ENCODE data around the gene DAG1.
"Not testable (repeated sequence)": the region's sequence is repeated elsewhere in the genome, so short reads cannot be mapped to it uniquely, and the experiment has no call there.

Gene DAG1

GRCh38 chr3:49470714-49471420, 800 bp downstream of the DAG1 start:
- DNase-seq = no peak

GRCh38 chr3:49471856-49472495, 1.9 kb downstream of the DAG1 start:
- DNase-seq = no peak

DNA sequence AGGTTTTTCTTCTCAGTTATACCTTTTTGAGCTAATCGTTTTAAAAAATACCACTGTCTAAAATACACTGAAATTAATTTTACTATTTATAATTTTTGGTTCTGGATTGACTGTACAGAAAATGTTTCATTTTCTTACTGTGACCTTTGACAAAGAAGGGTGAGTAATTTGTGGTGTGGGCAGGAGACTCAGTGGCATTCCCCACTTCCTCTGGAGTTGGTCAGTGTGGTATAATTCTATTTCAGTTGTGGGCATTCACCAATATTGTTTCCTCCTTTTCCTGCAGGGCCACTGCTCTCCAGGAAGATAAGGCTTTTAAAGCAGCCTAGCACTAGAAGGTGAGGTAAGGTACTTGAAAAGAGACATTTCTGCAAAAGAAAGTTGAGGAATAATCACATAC, 6.5 kb downstream of the DAG1 start:
- DNase-seq = peak in 1 of 2 donors; percentile 14

DNA sequence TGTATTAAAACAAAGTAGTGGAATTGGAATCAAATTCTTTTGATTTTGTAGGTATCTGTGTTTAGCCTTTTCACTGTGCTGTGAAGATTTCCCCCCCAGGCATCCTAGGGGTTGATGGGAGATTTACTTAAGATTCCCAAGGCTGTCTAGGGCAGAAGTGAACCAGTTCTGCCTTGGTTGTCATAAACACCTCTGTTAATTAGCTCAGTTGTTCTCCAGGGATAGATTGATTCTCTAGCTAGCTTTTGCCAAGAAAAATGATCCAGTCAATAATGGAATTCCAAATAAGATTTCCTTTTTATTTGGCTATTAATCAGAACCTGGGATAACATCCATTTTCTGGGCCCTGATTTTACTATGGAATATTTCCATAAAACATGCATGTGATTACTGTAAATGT, 12.7 kb downstream of the DAG1 start:
- no peak for DNase-seq

GRCh38 chr3:49484471-49484870, 14.4 kb downstream of the DAG1 start:
- no peak for DNase-seq

DNA sequence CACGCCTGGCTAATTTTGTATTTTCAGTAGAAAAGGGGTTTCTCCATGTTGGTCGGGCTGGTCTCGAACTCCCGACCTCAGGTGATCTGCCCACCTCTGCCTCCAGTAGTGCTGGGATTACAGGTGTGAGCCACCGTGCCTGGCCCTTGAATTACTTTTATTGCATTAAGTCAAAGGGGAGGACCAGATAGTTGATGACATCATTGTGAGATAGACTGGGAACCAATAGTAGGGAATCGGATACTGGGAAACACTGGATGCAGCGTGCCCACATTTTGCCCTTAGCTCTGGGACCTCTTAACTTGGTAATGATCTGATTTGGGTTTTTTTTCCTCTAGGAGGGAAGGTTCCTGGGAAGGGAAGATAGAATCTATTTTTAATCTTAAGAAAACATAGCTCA, 19.2 kb downstream of the DAG1 start:
- DNase-seq = no peak

DNA sequence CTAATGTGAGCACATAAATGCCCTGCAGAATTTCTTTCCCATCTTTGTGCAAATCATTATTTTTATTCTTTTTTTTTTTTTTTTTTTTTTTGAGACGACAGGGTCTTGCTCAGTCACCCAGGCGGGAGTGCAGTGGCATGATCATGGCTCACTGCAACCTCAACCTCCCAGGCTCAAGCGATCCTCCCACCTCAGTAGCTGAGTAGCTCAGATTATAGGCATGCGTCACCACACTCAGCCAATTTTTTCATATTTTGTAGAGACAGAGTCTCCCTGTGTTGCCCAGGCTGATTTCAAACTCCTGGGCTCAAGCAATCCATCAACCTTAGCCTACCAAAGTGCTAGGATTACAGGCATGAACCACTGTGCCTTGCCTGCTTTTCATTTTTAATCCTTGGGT, 22.9 kb downstream of the DAG1 start:
- no peak for DNase-seq

- DNase-seq = no peak
These were observed 23.8 kb downstream of the DAG1 start for GRCh38 chr3:49493901-49494300.

- no peak for DNase-seq
These were observed 25.0 kb downstream of the DAG1 start for GRCh38 chr3:49495023-49495422.

DNA sequence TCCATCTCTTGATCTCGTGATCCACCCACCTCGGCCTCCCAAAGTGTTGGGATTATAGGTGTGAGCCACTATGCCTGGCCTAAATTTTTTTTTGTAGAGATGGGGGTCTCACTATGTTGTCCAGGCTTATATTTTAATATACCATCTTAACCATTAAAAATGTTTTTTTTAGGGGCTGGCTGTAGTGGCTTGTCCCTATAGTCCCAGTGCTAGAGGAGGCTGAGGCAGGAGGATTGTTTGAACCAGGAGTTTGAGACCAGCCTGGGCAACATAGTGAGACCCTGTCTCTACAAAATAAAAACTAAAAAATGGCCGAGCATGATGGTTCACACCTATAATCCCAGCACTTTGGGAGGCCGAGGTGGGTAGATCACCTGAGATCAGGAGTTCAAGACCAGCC, 26.8 kb downstream of the DAG1 start:
- not testable (repeated sequence) for DNase-seq

DNA sequence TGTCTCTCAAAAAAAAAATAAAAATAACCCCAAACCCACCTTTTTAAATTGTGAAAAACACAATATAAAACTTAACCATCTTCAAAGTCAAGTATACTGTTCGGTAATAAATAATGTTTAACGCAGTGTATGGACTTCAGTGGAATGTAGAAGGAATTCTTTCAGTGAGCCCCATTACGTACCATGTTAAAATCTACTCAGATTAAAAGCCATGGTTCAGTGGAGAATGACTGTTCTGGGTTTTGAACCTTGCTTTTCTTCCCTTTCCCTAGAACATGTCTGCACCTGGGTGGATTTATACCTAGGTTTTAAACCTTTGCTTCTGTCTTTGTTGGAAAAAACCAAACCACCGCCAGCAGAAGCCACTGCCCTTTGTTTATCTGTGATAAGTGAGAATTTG, 27.5 kb downstream of the DAG1 start:
- DNase-seq = no peak

GRCh38 chr3:49498239-49498638, 28.2 kb downstream of the DAG1 start:
- DNase-seq = no peak

GRCh38 chr3:49498648-49499047, 28.6 kb downstream of the DAG1 start:
- no peak for DNase-seq

GRCh38 chr3:49500205-49500731, 30.2 kb downstream of the DAG1 start:
- no peak for DNase-seq

DNA sequence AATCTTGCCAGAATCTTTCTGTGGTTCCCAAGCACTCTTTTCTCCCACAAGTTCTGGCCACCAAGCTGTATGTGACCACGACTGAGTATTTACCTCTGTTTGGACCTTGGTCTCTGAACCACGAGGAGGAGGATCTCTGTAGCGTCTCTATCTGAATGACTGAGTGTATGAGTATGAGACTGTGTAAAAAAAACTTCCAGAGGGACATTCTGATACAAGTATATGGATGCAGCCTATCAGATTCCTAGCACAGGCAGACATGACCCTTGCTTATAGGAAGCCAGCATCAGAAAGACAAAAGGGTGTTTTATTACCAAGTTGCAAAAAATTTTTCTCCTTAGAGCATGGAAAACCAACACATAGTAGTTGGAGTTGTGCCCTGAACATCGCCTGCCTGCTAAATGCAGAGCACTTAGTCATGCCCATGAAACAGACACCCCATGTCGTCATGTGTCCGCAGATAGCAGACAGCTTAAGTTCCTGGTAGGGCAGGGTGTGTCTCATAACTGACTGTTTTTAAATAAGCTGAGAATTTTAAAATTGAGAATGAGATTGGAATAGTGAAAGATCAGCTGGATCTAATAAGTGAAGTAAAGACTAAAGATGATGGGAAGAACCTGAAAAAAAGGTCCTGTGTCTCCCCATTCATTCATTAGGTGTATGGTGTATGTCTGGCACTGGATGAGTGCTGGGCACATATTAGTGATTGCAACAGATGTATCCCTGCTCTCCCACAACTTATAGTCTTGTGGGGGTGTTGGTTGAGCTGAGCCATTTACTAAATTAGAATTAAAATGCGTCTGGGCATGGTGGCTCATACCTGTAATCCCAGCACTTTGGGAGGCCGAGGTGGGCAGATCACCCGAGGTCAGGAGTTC, 30.9 kb downstream of the DAG1 start:
- no peak for DNase-seq

DNA sequence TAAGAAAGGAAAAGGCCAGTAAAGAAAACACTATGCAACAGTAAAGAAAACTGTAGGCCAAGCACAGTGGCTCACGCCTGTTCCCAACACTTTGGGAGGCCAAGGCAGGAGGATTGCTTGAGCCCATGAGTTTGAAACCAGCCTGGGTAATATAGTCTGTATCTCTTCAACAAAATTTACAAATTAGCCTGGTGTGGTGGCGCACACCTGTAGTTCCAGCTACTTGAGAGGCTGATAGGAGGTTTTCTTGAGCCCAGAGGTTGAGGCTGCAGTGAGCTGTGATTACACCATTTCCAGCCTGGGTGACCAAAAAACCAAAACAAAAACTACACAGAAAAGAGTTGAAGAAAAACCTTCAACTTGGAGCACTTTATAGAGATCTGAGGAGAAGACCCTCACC, 31.8 kb downstream of the DAG1 start:
- no peak for DNase-seq

DNA sequence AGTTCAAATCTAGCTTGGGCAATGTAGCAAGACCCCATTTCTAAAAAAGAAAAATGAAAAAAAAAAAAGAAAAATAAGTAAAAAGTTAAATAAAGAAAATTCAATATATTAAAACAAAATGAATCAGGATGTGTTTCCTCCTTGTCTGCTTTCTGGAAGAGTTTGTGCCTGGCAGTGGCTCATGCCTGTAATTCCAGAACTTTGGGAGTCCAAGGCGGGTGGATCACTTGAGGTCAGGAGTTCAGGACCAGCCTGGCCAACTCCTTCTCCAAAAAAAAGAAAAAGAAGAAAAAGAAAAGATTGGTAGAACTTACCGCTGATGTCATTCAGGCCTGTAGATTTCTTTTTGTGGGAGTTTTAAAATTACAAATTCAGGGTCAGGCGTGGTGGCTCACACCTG, 36.8 kb downstream of the DAG1 start:
- no peak for DNase-seq

GRCh38 chr3:49509028-49509561, 39.0 kb downstream of the DAG1 start:
- DNase-seq = no peak

DNA sequence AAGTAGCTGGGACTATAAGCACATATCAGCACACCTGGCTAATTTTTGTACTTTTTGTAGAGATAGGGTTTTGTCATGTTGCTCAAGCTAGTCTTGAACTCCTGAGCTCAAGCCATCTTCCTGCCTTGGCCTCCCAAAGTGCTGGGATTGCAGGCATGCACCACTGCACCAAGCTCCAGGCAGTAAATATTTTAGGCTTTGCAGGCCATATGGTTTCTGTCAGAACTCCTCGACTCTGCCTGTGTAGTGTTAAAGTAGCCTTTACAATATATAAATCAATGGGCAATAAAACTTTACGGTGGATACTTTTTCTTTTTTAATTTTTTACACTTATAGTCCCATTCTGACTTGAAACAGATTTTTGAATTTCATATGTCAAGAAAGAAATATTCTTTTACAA, 41.6 kb downstream of the DAG1 start:
- no peak for DNase-seq

DNA sequence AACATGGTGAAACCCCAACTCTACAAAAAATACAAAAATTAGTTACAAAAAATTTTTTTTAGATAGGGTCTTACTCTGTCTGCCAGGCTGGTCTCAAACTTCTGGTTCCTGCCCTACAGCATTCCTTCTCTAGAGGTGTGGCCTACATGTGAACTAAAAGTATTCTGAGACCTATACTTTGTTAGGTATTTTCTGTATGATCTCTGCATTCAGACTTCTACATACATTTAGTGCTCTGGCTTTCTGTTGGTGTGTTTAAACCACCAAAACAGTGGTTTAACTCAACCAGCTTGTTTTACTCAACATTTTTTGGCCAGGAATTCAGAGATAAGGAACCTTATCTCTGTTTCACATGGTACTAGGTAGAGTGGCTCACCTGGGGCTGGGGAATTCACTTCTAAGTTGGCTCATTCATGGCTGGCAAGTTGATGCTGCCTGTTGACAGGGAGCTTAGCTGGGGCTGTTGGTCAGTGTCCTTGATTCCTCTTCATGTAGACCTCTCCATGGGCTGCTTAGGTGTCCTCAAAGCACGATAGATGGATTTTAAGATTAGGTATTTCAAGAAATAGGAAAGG, 42.8 kb downstream of the DAG1 start:
- no peak for DNase-seq

DNA sequence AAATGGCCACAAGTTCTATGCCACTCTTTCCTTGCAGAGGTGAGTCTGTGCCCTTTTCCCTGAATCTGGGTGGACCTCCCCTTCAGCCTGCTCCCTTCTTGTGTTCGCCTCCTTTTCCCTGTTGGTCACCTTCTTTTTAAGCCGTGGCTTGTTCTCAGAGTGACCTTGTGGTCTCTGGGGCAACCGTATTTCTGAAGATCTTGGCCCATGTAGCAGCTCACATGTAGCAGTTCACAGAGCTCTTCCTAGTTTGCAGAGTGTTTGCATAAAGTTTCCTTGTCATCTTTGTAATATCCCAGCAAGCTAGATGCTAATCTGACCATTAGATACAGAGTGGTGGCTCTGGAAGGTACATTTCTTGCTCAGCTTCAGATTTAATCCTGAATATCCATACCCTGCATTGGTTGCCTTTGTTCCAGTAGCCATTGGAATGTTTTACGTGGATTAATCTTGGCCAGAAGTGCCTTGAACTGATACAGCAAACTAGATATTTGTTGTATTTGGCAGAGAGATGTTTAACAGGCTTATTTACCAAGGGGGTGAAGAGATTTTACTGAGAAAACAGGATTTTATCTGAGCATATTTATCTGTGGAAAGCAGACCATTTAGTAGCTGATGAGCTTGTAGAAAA, 43.5 kb downstream of the DAG1 start:
- no peak for DNase-seq

DNA sequence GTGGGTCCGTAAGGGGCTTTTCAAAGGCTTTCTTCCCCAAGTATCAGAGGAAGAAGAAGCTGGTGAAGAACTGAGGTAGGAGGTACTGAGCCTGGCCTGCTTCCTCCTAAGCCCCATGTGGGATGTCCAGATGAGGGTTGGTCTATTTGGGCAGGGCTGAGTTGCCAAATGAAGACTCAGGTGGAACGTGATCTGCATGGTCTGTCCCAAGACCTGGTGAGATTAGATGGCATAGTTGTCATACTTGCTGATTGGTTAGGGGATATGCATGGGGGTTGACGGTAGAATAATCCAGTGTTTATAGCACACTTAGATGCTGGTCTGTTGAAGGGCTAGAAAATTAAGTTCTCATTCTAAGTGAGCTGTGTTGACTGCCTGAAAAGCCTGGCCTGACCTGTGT, 47.9 kb downstream of the DAG1 start:
- no peak for DNase-seq

DNA sequence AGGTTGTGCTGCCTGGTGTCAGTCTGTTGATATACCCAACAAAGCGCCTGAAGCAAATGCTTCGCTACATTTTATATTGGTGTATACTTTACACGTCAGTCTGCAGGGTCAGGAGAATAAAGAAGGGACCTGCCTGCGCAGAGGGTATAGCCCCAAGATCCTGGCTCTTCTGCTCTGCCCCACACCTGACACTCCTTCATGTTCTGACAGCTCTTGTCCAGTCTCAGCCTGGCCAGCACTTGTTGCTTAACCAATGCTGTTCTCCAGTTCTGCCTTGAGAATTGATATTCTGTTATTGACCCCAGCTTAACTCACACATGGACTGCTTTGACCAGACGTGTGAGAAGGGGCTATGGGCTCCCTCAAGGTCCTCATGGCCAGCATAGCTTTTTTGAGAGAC, 48.4 kb downstream of the DAG1 start:
- DNase-seq = no peak
